HL-60/S4 treated with retinoic acid at 250 ng/mL for 4 days and 3 days (cell line): ENCODE results near the gene LACC1.

Experiments used
- in situ Hi-C: fragments of 300-500 bp; cut with MboI; formaldehyde crosslinking; loops from 2 replicates; pipeline ENCODE4 v1.7.0; 2022; ENCODE audit warnings: low sequenced_read_pairs

Gene LACC1

GRCh38 chr13:43879755-43880181, at the start of gene LACC1:
TSS of gene LACC1 (plus strand) at chr13:43879904. CDS start at chr13:43880986, 1,082 bp downstream.
- in situ Hi-C loops, result no loop called here

GRCh38 chr13:43830497-43830881, 49.2 kb upstream of the LACC1 start:
- in situ Hi-C loops, result no loop called here

DNA sequence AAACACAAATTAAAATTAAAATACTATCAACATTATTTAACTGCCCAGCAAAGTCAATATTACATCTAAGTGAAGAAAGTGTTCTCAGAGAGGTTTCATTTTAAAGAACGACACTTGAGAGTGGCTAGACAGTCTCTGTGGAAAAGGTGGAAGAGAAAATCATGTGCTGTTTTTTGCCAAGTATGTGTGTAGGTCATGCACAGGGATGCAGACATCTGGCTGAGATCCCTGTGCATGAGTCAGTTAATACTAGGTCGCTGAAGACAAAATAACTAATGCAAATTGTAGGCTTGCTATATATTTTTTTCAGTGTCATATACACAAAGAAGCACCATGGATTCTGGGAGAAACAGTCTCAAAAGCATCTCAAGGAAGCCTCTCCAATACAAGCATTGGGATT, 48.6 kb upstream of the LACC1 start:
- in situ Hi-C loops, result no loop called here

- in situ Hi-C loops, result no loop called here
Measured at GRCh38 chr13:43835701-43836100, 44.0 kb upstream of the LACC1 start.

GRCh38 chr13:43838909-43839308, 40.8 kb upstream of the LACC1 start:
- in situ Hi-C loops, result no loop called here

- in situ Hi-C loops, result no loop called here
Measured at GRCh38 chr13:43846496-43847158, 33.1 kb upstream of the LACC1 start.

GRCh38 chr13:43848001-43848649, 31.6 kb upstream of the LACC1 start:
- in situ Hi-C loops, result no loop called here

- in situ Hi-C loops, result no loop called here
Measured at GRCh38 chr13:43850873-43851272, 28.8 kb upstream of the LACC1 start.

DNA sequence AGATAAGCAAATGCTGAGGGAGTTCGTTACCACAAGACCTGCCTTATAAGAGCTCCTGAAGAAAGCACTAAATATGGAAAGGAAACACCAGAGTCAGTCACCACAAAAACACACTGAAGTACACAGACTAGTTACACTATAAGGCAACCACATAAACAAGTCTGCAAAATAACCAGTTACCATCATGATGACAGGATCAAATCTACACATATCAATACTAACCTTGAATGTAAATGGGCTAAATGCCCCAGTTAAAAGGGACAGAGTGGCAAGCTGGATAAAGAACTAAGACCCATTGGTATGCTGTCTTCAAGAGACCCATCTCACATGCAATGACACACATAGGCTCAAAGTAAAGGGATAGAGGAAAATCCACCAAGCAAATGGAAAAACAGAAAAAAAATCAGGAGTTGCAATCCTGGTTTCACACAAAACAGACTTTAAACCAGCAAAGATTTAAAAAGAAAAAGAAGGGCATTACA, 26.7 kb upstream of the LACC1 start:
- in situ Hi-C loops, result no loop called here

GRCh38 chr13:43861863-43862262, 17.8 kb upstream of the LACC1 start:
- in situ Hi-C loops, result no loop called here

DNA sequence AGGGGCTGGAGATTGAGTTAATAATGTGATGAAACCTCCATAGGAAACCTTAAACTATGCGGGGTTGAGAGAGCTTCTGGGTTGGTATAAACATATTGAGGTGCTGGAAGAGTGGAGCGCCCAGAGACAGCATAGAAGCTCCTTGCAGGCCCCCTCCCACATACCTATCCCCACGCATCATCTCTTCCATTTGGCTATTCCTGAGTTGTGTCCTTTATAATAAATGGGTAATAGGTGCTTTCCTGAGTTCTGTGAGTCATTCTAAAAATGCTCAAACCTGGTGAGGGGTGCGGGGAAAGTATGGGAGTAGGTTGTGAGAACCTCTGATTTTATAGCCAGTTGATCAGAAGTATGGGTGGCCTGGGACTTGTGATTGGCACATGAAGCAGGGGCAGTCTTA, 14.8 kb upstream of the LACC1 start:
- in situ Hi-C loops, result no loop called here

DNA sequence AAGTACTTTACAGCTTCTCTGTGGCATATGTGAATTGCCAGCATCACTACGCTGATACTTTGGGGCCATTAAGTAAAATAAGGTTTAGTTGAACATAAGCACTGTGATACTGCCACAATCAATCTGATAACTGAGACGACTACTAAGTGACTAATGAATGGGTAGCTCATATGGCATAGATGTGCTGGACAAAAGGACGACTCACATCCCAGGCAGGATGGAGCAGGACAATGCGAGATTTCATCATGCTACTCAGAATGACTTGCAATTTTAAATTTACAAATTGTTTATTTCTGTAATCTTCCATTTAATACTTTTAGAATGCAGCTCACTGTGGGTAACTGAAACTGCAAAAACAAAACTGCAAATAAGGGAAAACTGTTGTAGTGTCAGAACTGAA, 13.8 kb upstream of the LACC1 start:
- in situ Hi-C loops, result no loop called here

DNA sequence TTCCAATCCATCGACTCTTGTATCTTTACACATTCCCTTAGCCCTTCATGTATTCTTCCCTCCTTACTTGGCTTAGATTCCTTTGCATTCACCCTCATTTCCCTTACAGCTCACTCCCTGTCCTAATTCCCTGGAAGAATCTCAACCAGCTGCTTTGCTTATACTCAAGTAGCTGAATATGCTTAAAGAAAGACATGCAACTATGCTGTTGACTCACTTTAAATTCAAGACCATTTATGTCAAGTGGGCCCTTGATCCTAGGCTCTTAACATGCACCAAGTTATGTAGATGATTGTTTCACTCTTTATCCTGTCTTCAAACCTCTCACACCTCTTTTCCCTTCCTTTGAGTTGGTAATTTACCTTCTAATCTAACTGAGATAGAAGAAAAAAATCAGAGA, 7.5 kb upstream of the LACC1 start:
- in situ Hi-C loops, result no loop called here

DNA sequence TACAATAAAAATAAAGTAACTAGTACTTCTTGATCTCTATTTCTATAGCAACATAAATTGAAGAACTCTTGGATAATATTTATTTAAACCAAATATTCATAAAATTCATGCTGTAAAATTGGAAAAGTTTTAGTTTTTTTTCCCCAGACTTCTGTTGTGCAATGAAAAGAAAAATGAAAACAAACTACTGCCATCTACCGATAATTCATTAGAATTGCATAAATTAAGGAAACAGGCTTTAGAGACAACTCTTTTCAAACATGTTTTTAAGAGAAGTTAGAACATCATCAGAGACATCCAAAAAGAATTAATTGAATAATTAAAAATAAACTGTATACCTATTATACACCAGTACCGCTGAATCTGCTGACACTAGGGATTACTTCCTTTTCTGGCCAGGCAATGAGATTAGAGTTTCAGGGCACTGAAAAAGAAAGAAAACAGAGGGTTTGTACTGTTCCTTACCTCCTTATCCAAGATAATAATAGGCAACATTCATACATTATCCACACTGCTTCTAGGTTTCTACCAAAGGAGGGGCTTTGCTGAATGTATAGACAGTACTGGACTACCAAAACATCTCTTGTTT, 5.1 kb upstream of the LACC1 start:
- in situ Hi-C loops, result no loop called here

- in situ Hi-C loops, result no loop called here
Measured at GRCh38 chr13:43876366-43876765, 3.3 kb upstream of the LACC1 start.

GRCh38 chr13:43877326-43877725, 2.4 kb upstream of the LACC1 start:
- in situ Hi-C loops, result no loop called here

GRCh38 chr13:43877766-43878165, 1.9 kb upstream of the LACC1 start:
- in situ Hi-C loops, result no loop called here

DNA sequence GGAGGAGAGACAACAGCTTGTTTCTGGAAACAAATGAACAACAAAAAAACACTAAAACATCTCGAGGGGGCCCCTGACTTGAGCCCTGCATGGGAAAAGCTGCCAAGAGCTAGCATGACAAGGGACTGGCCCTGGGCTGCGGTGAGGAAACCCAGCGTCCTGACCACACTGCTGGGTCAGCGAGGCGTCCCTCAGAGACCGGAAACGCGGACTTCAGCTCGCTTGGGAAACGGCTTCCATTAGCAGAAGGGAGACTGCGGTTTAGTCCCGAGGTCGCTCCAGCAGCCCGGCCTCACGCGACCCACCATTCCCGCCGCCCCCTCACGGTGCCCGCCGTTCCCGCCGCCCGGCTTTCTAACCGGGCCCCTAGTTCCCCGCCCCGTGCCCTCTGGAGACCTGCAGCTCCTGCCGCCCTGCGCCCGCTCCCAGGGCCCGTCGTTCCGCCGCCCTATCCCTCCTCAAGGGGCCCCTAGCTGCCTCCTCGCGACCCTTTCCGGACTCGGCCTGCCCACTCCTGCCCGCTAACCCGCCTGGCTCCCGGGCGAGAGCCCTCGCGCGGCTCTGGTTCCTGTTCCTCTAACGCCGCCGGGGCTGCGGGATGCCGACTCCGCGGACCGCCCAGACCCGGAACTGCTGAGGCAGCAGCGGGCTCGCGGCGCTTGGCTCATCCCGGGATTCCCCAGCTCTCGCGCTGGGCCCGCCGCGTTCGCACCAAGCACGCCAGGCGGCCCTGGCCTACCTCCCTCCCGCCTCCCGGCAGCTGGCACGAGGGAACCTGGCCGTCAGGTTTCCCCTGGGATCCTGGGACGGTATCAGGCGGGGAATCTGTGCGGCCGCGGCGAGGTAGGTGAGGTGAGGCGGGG, 581 bp upstream of the LACC1 start, which contains the start of gene CCDC122:
Gene CCDC122 (minus strand): TSS at position 849 of the 863 bp plus-strand sequence. CDS start 10,364 bp downstream, outside the sequence.
- in situ Hi-C loops, result no loop called here

- in situ Hi-C loops, result no loop called here
Measured at GRCh38 chr13:43880214-43880855, 631 bp downstream of the LACC1 start.

- in situ Hi-C loops, result no loop called here
Measured at GRCh38 chr13:43880926-43881325, 1.2 kb downstream of the LACC1 start.

DNA sequence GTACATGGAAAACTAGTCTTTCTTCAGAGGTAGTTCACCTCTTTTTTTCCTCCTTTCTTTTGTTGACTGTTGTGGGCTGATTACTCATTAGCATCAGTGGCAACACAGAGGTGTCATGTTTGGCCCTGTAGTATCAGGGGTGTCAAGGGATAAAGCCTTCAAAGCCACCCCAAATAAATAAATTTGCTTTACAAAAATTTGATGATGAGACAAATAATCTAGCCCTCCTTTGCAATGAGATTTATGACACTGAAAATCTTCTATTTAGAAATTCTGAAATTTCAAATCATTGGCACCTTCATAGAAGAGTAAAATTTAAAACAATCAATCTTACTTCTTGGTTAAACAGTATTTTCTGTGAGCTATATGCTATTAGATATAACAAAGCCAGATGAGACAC, 1.9 kb downstream of the LACC1 start:
- in situ Hi-C loops, result no loop called here
